Transverse colon (tissue), 3 donors: ENCODE results near the gene SNAP91.

Experiments
- POLR2A ChIP-seq: fragments of 450-650 bp; IDR thresholded peaks from one replicate; pipeline ENCODE4 v1.6.1; 2016; ENCODE audit warnings: antibody characterized with exemption, mild to moderate bottlenecking, moderate library complexity
- TF ChIP-seq, protein P1 (sequence below), 5 experiments: fragments of 200-600 bp in 3 of 5; fragments of 450-650 bp in 2 of 5; sonication (generic) in 3 of 5; IDR thresholded peaks; 1 replicate in 2 of 5; 2 replicates in 3 of 5; pipeline ENCODE4 v1.5.1; 2016 to 2017; ENCODE audit warnings: antibody characterized with exemption in 5 of 5, inconsistent platforms in 3 of 5, mild to moderate bottlenecking in 2 of 5, moderate library complexity in 1 of 5

- TF ChIP-seq, protein P1, sequence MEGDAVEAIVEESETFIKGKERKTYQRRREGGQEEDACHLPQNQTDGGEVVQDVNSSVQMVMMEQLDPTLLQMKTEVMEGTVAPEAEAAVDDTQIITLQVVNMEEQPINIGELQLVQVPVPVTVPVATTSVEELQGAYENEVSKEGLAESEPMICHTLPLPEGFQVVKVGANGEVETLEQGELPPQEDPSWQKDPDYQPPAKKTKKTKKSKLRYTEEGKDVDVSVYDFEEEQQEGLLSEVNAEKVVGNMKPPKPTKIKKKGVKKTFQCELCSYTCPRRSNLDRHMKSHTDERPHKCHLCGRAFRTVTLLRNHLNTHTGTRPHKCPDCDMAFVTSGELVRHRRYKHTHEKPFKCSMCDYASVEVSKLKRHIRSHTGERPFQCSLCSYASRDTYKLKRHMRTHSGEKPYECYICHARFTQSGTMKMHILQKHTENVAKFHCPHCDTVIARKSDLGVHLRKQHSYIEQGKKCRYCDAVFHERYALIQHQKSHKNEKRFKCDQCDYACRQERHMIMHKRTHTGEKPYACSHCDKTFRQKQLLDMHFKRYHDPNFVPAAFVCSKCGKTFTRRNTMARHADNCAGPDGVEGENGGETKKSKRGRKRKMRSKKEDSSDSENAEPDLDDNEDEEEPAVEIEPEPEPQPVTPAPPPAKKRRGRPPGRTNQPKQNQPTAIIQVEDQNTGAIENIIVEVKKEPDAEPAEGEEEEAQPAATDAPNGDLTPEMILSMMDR (IDR thresholded peaks at IDR 0.05) = no peak
- no peak for TF ChIP-seq POLR2A
These were observed 103.4 kb downstream of the SNAP91 start for GRCh38 chr6:83605517-83605916.
